ENCODE measurements around the gene PLS1. TPM values are rescaled to one million over a fixed set of nuclear protein-coding genes. Genes with fewer than 3 reads are reported as not detected.
"Not testable (repeated sequence)": the region's sequence is repeated elsewhere in the genome, so short reads cannot be mapped to it uniquely, and the experiment has no call there.

Gene PLS1
- total RNA-seq, 1 donor from 2014 or later = 22.5 TPM

- H3K27me3 ChIP-seq = no peaks in the 10 kb centered on the region
- TF ChIP-seq EZH2 (IDR thresholded peaks at IDR 0.05) (no peak), CTCF (IDR thresholded peaks at IDR 0.05) (no peak), EZH2phosphoT487 (IDR thresholded peaks at IDR 0.05) (no peak)
- peaks cover 7% of the 10 kb centered on the region for H3K79me2 ChIP-seq (ENCODE audit: low read depth)
- no peak overlapping the region for H3K27ac ChIP-seq
- H3K4me3 Mint-ChIP-seq = no peak overlapping the region
- peak; percentile 37 for DNase-seq (ENCODE audit: low spot score)
- H3K9me3 Mint-ChIP-seq = no peaks in the 10 kb centered on the region
- H3K9ac ChIP-seq = no peak overlapping the region
- no peak overlapping the region for H3K27ac Mint-ChIP-seq
- H4K20me1 ChIP-seq (ENCODE audit: low read depth) = no peaks in the 10 kb centered on the region
- no peaks in the 10 kb centered on the region for H3K4me1 Mint-ChIP-seq
- no peak overlapping the region for H3K4me2 ChIP-seq
- H3K36me3 ChIP-seq = no peaks in the 10 kb centered on the region
- no peak overlapping the region for H3K4me3 ChIP-seq
- no peaks in the 10 kb centered on the region for H3K9me3 ChIP-seq (ENCODE audit: low read depth)
- peaks cover 13% of the 10 kb centered on the region for H3K36me3 Mint-ChIP-seq
- no peaks in the 10 kb centered on the region for H3K27me3 Mint-ChIP-seq (ENCODE audit: insufficient read depth, low read depth)
- no peaks in the 10 kb centered on the region for H3F3A ChIP-seq (ENCODE audit: low read depth)
- H2AFZ ChIP-seq (replicated peaks) = no peak overlapping the region
- H3K4me1 ChIP-seq = no peaks in the 10 kb centered on the region
These were observed 27.7 kb upstream of the PLS1 start for GRCh38 chr3:142568393-142569017.

GRCh38 chr3:142569422-142569821 is 26.8 kb upstream of the PLS1 start:
- peaks cover 14% of the 10 kb centered on the region for H3K79me2 ChIP-seq (ENCODE audit: low read depth)
- H3K4me1 ChIP-seq; H3K4me3 Mint-ChIP-seq; H3K9ac ChIP-seq; H4K20me1 ChIP-seq (ENCODE audit: low read depth); H3K27ac Mint-ChIP-seq; DNase-seq (ENCODE audit: low spot score); H3K27me3 Mint-ChIP-seq (ENCODE audit: insufficient read depth, low read depth); H3K4me1 Mint-ChIP-seq; H3F3A ChIP-seq (ENCODE audit: low read depth); H3K27me3 ChIP-seq; H3K9me3 Mint-ChIP-seq; H3K36me3 ChIP-seq; H3K4me2 ChIP-seq; H3K27ac ChIP-seq; H3K4me3 ChIP-seq; H2AFZ ChIP-seq (replicated peaks); H3K9me3 ChIP-seq (ENCODE audit: low read depth): not testable (repeated sequence)
- H3K36me3 Mint-ChIP-seq = peaks cover 12% of the 10 kb centered on the region

GRCh38 chr3:142574223-142574622 is 22.0 kb upstream of the PLS1 start:
- not testable (repeated sequence) for H3K9me3 ChIP-seq (ENCODE audit: low read depth); H2AFZ ChIP-seq (replicated peaks); H3F3A ChIP-seq (ENCODE audit: low read depth); H3K4me2 ChIP-seq; H4K20me1 ChIP-seq (ENCODE audit: low read depth); H3K27ac Mint-ChIP-seq; H3K9me3 Mint-ChIP-seq; H3K27ac ChIP-seq; H3K9ac ChIP-seq; H3K4me1 ChIP-seq; H3K27me3 ChIP-seq; DNase-seq (ENCODE audit: low spot score); H3K36me3 Mint-ChIP-seq; H3K4me3 Mint-ChIP-seq; H3K4me3 ChIP-seq; H3K27me3 Mint-ChIP-seq (ENCODE audit: insufficient read depth, low read depth); H3K36me3 ChIP-seq
- peaks cover 41% of the 10 kb centered on the region for H3K79me2 ChIP-seq (ENCODE audit: low read depth)
- H3K4me1 Mint-ChIP-seq = peaks cover 14% of the 10 kb centered on the region

GRCh38 chr3:142574665-142575064 is 21.5 kb upstream of the PLS1 start:
- no peak overlapping the region for H3K4me2 ChIP-seq
- peaks cover 41% of the 10 kb centered on the region for H3K79me2 ChIP-seq (ENCODE audit: low read depth)
- peak; percentile 20 for DNase-seq (ENCODE audit: low spot score)
- H2AFZ ChIP-seq (replicated peaks) = no peak overlapping the region
- no peak for TF ChIP-seq EZH2phosphoT487 (IDR thresholded peaks at IDR 0.05)
- no peak for TF ChIP-seq CTCF (IDR thresholded peaks at IDR 0.05)
- TF ChIP-seq EZH2 (IDR thresholded peaks at IDR 0.05) = no peak
- Mint-ChIP-seq H3K9me3 (no peaks in the 10 kb centered on the region), H3K4me1 (peaks cover 19% of the 10 kb centered on the region), H3K27ac (peak overlapping the region; percentile 17), H3K27me3 (ENCODE audit: insufficient read depth, low read depth) (no peaks in the 10 kb centered on the region), H3K36me3 (peaks cover 8% of the 10 kb centered on the region), H3K4me3 (no peak overlapping the region)
- H3K9me3 ChIP-seq (ENCODE audit: low read depth) = no peaks in the 10 kb centered on the region
- H3K36me3 ChIP-seq = no peaks in the 10 kb centered on the region
- peak overlapping the region; percentile 39 for H3K27ac ChIP-seq
- no peak overlapping the region for H3K4me3 ChIP-seq
- no peaks in the 10 kb centered on the region for H4K20me1 ChIP-seq (ENCODE audit: low read depth)
- H3K9ac ChIP-seq = no peak overlapping the region
- no peaks in the 10 kb centered on the region for H3K4me1 ChIP-seq
- H3F3A ChIP-seq (ENCODE audit: low read depth) = peaks cover 8% of the 10 kb centered on the region
- H3K27me3 ChIP-seq = peaks cover 5% of the 10 kb centered on the region

Measured in neural progenitor cell (in vitro differentiated cells).